ENCODE results near the gene HS6ST3.

HS6ST3 gene

DNA sequence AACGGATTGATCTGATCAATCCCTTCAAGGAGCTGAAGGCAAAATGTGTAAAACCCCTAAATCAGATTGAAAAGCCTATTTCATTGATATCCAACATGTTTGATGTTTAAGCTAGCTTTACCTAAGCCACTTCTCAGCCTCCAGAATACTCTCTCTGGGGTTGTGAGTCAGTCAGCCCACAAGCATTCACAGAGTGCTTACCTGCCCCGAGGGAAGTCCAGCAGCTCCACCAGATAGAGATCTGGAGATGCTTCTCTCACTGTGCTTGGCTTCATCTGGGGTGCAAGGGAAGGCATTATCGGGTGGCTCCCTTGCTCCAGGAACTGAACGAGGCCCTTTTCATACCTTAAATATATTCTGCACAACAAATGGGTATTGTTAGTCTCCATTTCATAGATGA, 744.7 kb downstream of the HS6ST3 start:
- no peak for DNase-seq (ENCODE audit: low read depth in 3 of 3)

DNA sequence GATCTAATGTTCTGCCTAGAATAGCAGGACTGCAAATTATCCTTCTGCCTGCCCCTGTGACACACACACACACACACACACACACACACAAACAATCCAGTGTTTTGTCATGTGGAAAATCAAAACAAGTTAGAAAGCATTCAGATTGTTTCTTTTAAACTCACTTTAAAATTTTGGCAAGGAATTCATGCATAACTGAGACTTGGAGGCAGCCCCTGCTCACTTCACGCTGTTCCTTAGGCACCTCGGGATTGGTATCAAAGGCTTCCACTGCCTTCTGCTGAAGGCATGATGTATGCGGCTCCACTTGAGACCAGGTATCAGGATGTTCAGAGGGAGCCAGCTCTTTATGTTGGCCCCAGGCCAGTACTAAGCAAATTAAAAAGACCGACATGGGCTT, 745.6 kb downstream of the HS6ST3 start:
- no peak for DNase-seq (ENCODE audit: low read depth in 3 of 3)

DNA sequence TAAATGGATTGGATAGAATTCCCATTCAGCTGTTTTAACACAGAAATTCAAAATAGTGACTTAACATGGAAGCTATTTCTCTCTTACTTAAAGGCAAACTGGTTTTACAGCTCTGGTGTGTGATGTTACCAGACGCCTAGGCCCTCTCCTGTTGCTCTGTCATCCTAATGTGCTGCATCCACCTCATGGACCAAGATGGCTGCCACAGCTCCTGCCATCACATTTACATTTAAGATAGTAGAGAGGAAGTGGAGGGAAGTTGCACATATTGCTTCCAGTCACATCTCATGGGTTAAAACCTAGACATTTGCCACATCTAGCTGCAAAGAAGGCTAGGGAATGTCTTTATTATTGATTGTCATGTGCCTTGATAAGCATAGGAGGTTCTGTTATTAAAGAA, 746.8 kb downstream of the HS6ST3 start:
- DNase-seq (ENCODE audit: low read depth in 3 of 3), result no peak

DNA sequence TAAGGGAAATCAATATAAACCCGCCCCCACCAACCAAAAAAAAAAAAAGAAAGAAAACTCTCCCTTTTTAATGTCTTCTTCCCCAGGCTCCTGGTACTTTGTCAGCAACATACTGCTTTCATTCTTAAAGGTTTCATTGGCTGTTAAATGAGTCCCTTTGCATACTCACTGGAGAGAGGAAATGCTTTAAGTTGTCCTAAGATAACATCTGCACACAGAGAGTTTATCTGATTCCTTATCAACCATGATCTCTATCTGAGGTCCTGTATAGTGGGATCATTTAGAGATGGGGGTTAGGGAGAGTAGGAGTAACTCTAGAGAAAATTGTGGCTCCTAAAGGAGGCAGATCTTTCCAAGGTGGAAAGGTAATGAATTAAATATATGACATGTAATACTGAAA, 747.9 kb downstream of the HS6ST3 start:
- DNase-seq (ENCODE audit: low read depth in 3 of 3), result no peak

DNA sequence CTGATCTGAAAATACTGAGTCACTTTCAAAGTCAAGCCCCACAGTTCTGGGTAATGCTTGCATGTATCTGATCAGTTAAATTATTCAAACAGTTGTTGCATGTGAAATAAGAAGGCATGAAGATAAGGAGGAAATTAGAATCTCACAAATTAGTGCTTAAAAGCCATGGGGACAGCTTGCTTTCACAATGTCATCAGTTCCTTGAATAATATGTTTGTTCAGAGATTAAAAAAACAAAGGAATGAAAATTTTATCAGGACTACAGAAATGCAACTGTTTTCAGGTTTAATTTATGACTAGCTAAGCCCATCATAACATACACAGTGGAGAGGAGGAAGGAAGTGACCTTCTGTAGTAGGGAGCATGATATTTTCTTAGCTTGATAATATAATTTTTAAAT, 754.3 kb downstream of the HS6ST3 start:
- no peak for DNase-seq (ENCODE audit: low read depth in 3 of 3)

DNA sequence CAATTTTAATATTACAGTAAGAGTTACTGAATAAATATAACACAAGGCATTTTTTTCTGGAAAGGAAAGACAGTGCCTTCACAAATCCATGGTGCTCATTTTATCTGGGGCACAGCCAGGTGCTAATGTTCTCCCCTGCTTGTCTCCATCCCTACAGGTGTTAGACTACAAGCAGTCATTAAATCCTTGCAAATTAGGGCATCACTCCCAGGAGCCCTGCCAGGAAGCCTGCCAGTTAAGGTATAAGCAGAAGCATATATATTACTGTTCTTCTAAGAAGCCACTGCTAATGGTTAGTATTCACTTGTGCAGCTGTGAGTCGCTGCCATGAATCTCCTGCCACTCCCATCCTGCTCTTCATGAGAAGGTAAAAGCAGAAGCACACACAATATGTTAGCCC, 754.7 kb downstream of the HS6ST3 start:
- no peak for DNase-seq (ENCODE audit: low read depth in 3 of 3)

DNA sequence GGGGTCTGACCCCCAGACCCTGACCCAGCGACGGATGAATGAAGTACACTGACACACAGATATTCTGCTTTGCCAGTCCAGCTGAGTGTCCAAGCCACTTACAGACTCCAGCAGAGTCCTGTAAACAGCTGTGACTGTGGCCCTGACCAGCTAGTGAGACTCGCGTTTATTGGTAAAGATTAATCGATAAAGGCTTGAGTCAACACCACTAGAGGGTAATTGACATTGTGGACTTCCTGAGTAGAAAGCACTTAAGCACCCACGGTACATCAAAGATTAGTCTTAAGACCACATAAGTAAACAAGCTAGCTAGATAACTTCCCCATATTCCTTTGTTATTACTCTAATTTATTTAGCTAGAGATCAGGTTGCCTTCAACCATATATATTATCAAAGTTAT, 758.4 kb downstream of the HS6ST3 start:
- DNase-seq (ENCODE audit: low read depth in 3 of 3), result no peak

DNA sequence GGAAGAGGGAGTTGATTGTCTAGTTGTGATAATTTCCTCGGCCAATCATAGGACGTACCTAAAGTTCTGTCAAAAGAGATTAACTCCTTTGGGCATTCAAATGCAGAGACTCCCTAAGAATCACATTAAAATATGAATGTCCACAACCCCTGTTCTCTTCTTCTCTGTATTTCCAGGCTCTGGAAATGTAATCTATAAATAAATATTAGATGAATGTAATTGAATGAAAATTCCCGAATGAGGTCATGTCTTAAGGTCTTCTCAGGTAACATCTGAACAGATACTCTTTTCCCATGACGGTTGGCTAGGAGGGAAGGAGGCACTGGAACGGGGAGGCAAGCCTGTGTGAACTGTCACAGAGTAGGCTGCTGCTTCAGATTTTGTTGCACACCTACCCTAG, 759.2 kb downstream of the HS6ST3 start:
- no peak for DNase-seq (ENCODE audit: low read depth in 3 of 3)

DNA sequence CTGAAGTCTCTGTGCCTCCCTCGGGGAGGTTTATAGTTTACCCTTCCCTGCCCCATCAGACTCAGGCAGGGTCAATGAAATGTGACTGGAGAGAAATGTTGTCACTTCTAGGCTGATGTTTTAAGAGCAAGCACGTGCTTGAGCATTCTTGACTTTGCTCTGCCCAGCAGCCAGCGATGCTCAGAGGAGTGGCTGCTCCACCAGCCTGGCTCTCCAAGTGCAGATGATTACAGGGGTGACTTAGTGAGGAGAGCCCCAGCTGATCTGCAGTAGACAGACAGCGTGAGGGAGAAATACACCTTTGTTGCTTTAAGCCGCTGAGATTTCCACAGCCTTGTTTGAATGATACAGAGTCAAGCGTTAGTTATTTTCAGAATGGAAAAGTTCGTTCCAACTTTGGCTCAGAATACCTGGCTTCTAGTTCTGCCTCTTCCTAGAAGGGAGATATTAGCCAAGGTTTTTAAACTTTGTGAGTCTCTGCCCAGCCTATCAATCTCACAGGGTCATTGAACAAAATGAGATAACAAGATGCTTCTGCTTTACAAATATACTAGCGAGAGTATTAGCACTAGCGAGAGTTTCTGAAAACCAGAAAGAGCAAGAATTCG, 760.7 kb downstream of the HS6ST3 start:
- DNase-seq (ENCODE audit: low read depth in 3 of 3), result no peak

DNA sequence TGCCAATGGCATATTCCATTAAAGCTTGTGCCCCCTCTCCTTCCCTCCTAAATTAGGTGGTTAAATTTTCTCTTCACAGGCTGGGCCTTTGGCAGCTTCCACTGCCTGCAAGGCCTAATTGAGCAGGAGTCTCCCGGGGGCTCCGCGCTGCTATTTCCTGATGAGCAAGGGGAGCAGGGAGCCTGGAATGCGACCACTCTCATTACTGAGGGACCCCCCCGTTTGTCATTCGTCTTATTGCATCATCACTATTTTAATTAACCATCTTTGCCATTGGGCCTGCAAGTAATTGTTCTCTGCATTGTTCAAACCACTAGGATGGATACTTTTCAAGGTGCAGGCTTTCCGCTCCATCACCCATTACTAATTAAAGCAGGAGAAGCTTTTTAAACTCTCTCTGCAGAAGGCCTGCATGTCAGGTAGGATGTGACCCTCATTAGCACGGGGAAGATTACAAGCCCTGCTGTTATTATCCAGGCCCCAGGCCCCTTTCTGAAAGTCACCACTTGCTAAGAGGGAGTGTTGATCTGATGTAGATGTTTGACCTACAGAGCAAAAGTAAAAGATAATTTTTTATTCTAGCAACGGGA, 762.0 kb downstream of the HS6ST3 start:
- DNase-seq (ENCODE audit: low read depth in 3 of 3), result no peak

DNA sequence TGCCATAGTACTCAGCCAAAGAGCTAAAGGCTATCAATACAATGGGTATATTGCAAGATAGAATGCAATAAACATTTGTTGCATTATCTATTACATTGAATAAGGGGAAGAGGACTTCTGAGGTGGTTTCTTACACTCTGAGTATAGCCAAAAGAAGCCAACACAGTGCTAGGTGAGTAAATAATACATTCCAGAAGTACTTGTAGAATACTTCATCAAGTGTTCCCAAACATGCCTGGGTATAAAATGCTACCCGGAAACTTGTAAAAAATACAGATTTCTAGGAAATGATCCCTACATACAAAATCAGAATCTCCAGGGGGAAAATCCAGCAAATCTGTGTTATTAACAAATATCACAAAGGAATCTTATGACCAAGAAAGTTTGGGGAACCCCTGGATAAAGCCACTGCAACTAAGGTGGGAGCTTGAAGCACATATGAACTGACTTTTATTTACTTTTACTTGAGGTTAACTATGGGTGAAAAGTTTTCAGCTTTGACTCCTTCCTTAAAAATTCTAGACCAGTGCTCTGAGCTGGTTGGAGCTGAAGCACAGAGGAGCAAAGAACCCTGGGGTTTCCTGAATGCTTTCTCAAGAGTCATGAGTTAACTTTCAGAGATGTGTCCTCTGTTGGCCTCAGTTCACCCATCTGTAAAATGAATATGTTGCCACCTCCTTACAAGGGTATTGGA, 768.4 kb downstream of the HS6ST3 start:
- no peak for DNase-seq (ENCODE audit: low read depth in 3 of 3)

DNA sequence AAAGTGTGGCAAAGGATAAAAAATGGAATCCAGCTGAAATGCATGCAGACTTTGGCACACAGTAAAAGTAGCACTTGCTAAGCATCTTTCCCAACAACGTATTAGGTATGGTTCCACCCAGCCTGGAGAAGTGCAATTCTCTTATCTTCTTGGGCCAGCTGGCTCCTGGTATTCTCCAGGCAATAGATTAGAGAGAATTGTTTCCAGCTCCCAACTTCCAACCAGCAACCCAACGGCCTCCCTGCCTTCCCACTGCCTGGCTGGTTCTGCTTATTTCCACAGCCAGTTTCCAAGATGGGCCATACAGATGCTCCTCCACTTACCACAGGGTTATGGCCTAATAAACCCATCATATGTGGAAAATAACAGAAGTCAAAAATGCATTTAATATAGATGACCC, 771.0 kb downstream of the HS6ST3 start:
- DNase-seq (ENCODE audit: low read depth in 3 of 3), result no peak

DNA sequence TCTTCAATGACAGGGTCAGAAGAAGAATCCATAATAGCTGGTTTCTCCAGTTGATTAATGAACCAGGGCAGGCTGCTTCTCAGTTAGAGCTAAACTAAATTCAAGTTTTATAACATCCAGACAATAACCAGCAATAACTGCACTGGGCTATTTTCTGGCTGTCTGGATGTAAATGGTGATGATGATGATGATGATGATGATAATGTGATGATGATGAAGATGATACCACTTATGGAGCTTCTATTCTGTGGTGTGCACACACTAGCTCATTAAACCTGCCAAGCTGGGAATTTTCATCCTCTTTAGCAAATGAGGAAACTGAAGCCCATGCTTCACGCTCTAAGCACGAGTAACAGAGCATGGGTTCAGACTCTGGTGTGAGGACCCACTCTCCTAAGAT, 772.2 kb downstream of the HS6ST3 start:
- no peak for DNase-seq (ENCODE audit: low read depth in 3 of 3)

DNA sequence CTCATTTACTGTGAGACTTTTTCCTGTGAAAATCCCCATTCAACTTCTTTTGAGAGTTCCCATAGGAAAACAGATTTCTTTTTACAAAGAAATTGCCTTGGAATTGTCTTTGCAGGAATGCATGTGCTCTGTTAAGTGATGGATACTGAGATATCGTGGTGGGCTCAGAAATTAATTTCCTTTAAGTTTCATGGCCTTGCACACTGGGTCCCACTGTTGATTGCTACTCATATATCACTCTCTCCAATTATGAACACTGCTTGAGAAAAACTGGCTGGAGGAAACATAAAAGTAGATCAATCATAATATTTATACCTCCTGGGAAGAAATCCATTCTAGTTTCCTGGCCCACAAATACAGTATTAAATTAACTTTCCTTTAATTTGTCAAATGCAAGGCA, 773.1 kb downstream of the HS6ST3 start:
- no peak for DNase-seq (ENCODE audit: low read depth in 3 of 3)

DNA sequence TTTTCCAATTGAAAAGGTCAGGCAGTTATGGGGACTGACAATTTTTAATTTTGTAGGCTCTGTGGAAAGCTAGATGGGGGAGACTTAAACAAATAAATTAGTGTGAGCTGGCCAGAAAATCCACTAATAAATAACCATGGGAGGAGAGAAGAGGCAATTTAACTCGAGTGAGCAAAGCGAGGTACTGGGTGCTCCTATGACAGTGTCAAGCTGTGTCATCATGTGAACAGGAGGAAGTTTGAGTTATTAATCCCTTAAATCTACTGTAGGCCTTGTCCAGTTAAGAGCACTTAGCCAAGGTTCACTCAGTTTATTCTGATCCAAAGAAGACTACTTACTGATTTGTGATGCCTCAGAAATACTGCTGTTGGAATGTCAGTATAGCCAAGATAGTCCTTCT, 781.6 kb downstream of the HS6ST3 start:
- DNase-seq (ENCODE audit: low read depth in 3 of 3), result no peak

DNA sequence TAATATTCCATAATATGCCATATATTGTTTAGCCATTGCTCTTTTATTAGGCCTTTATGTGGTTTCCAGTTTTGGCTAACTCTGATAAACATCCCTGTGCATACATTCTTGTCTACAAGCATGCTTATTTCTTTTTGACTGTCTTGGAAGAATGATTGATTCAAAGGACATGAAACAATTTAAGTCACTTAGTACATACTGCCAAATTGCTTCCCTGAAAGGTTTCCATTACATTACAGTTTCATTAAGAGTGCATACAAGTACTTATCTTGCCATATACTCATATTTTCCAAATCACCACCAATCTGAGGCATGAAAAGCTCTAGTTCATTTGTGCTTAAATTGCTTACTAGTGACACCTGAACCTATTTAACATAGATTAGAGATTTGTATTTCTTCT, 790.5 kb downstream of the HS6ST3 start:
- DNase-seq (ENCODE audit: low read depth in 3 of 3), result no peak

All from stimulated activated CD4-positive, alpha-beta T cell treated with anti-CD3 and anti-CD28 coated beads, TNF-alpha, amount 100 ng/mL, for 4 hours (primary cell).